GM06990 (cell line): Measurements from ENCODE around the gene DES.

Experiments used
- DNase-seq: peaks from one replicate; pipeline ENCODE4 v3.0.0-alpha.2; 2011; ENCODE audit not compliant: insufficient read length; ENCODE audit errors: extremely low read depth
- H3K27me3 ChIP-seq: replicated peaks from 2 replicates; pipeline ENCODE4 v1.6.0; 2011; ENCODE audit warnings: low read length; ENCODE audit not compliant: control insufficient read depth, insufficient read depth
- H3K36me3 ChIP-seq: 2 replicates; pipeline ENCODE4 v1.5.1; 2011; ENCODE audit warnings: low read length; ENCODE audit not compliant: control insufficient read depth, insufficient read depth
- H3K4me3 ChIP-seq: replicated peaks from 2 replicates; pipeline ENCODE4 v1.5.1; 2011; ENCODE audit warnings: low read depth, mild to moderate bottlenecking, control low read depth, low read length
- TF ChIP-seq, protein P1 (sequence below): IDR thresholded peaks from 2 replicates; pipeline ENCODE4 v1.5.1; 2011; ENCODE audit warnings: low read length, control low read depth, mild to moderate bottlenecking, inconsistent platforms; ENCODE audit not compliant: insufficient read depth, poor library complexity, severe bottlenecking

Gene DES

DNA sequence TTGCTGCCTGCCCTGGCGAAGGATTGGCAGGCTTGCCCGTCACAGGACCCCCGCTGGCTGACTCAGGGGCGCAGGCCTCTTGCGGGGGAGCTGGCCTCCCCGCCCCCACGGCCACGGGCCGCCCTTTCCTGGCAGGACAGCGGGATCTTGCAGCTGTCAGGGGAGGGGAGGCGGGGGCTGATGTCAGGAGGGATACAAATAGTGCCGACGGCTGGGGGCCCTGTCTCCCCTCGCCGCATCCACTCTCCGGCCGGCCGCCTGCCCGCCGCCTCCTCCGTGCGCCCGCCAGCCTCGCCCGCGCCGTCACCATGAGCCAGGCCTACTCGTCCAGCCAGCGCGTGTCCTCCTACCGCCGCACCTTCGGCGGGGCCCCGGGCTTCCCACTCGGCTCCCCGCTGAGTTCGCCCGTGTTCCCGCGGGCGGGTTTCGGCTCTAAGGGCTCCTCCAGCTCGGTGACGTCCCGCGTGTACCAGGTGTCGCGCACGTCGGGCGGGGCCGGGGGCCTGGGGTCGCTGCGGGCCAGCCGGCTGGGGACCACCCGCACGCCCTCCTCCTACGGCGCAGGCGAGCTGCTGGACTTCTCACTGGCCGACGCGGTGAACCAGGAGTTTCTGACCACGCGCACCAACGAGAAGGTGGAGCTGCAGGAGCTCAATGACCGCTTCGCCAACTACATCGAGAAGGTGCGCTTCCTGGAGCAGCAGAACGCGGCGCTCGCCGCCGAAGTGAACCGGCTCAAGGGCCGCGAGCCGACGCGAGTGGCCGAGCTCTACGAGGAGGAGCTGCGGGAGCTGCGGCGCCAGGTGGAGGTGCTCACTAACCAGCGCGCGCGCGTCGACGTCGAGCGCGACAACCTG lies at the start of gene DES:
Gene DES, plus strand, starts transcription at position 223 of the 857 bp plus-strand sequence. Its CDS starts 86 bp downstream, at position 309.
- no peak for DNase-seq
- TF ChIP-seq, protein P1, sequence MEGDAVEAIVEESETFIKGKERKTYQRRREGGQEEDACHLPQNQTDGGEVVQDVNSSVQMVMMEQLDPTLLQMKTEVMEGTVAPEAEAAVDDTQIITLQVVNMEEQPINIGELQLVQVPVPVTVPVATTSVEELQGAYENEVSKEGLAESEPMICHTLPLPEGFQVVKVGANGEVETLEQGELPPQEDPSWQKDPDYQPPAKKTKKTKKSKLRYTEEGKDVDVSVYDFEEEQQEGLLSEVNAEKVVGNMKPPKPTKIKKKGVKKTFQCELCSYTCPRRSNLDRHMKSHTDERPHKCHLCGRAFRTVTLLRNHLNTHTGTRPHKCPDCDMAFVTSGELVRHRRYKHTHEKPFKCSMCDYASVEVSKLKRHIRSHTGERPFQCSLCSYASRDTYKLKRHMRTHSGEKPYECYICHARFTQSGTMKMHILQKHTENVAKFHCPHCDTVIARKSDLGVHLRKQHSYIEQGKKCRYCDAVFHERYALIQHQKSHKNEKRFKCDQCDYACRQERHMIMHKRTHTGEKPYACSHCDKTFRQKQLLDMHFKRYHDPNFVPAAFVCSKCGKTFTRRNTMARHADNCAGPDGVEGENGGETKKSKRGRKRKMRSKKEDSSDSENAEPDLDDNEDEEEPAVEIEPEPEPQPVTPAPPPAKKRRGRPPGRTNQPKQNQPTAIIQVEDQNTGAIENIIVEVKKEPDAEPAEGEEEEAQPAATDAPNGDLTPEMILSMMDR = no peak
- no peak within 1 kb of the TSS for H3K4me3 ChIP-seq
- no peaks in the 10 kb centered on the region for H3K36me3 ChIP-seq
- no peaks in the 10 kb centered on the region for H3K27me3 ChIP-seq

DNA sequence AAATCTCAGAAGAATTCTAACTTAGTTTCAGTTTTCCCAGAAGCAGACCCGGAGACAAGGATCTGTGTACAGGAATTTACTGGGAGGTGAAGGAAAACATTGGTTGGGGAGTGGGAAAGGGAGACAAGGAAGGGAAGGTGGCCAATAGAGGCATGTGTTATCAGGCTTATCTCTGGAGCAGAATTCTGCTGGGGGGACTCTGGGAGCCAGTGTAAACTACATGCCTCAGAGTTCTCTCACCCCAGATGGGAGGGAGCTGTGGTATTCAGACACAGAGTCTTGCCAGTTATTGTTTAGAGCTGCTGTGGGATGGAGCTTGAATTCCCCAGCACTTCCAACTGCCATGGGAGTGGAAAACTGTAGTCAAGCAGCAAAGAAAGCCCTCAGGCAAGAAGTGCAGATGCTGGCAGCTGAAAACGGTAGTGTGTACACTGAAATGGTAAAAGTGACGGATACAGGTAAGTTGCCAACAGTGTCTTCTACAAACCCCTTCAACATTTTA lies 49.4 kb upstream of the DES start:
- Histone ChIP-seq H3K36me3 (peaks cover 1% of the 10 kb centered on the region), H3K27me3 (no peaks in the 10 kb centered on the region), H3K4me3 (no peak overlapping the region)
- DNase-seq = no peak
- TF ChIP-seq, protein P1 = no peak

DNA sequence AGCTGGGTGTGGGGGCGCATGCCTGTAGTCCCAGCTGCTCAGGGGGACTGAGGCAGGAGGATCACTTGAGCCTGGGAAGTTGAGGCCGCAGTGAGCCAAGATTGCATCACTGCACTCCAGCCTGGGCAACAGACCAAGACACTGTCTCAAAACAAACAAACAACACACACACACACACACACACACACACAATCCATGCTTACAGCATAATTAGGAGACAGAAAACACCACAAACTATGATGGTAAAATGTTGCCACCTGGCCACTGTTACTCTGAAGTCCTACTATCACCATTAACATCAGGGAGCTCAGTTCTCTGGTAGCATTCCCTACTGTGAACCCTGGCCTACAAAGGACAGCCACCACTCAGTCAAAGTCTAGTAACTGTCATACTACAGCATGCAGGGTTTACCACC lies 48.7 kb upstream of the DES start:
- DNase-seq = no peak
- Histone ChIP-seq H3K36me3 (peaks cover 5% of the 10 kb centered on the region), H3K27me3 (no peaks in the 10 kb centered on the region), H3K4me3 (no peak overlapping the region)
- TF ChIP-seq, protein P1 = no peak

DNA sequence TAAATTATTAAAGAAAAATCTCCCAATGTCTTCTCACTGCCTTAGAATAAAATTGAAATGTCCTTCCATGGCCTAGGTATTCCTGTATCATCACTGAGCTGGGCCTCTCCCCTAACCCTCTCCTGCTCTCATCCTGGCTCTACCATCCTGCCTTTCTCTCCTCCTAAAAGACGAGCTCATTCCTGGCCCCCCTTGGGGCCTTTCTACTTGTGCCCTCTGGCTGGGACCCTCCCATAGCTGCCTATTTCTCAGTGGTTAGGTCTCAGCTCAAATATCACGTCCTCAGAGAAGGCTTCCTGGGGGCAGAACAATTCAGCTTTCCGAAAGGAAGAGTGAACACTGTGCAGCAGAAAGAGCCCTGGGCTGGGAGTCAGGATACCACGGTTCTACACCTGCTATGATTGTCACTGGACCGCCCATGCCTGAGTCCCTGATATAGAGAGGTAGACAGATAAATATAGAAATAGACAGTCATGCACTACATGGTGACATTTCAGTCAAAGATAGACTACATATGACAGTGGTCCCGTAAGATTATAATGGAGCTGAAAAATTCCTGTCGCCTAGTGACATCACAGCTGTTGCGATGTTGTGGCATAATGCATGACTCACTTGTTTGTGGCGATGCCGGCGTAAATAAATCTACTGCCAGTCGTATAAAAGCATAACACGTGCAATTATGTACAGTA lies 39.9 kb upstream of the DES start:
- no peaks in the 10 kb centered on the region for H3K27me3 ChIP-seq
- peaks cover 26% of the 10 kb centered on the region for H3K36me3 ChIP-seq
- DNase-seq = no peak
- TF ChIP-seq, protein P1 = no peak
- H3K4me3 ChIP-seq = no peak overlapping the region

DNA sequence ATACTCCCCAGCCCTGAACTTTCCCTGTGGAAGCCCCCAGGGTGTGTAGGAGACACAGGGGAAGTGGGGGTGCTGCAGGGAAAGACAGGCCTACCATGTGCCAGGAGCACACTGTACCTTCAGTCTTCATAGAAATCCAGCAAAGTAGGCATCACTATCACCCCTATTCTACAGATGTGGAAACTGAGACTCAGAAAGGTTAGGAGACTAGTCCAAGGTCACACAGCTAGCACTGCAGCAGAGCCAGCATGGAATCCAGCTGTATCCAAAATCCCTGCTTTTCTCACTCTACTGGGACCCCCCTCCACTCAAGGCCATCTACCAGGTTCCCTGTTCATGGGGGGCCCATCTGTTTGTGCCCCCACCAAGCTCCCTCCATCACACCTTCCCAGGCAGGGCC lies 37.3 kb upstream of the DES start:
- Histone ChIP-seq H3K27me3 (no peaks in the 10 kb centered on the region), H3K4me3 (no peak overlapping the region), H3K36me3 (peaks cover 25% of the 10 kb centered on the region)
- TF ChIP-seq, protein P1 = no peak
- no peak for DNase-seq
